ENCODE data around the gene FARS2.

FARS2 gene

GRCh38 chr6:5285081-5285480 is 23.8 kb downstream of the FARS2 start:
- 96 to 97% methylated on average over 5 to 6 of the region's 6 CpGs for WGBS, 2 experiments (ENCODE audit: insufficient coverage in 2 of 2)
- H3K4me3 ChIP-seq (ENCODE audit: extremely low read depth, insufficient read depth, low read length, poor library complexity, severe bottlenecking), result no peak overlapping the region
- no peak overlapping the region for H3K27ac ChIP-seq (ENCODE audit: low read depth, low read length, severe bottlenecking)

GRCh38 chr6:5285526-5285925 is 24.2 kb downstream of the FARS2 start:
- Histone ChIP-seq H3K4me3 (ENCODE audit: extremely low read depth, insufficient read depth, low read length, poor library complexity, severe bottlenecking) (no peak overlapping the region), H3K4me1 (ENCODE audit: control insufficient read depth, insufficient read depth, low read length, poor library complexity, severe bottlenecking) (no peaks in the 10 kb centered on the region), H3K27ac (ENCODE audit: low read depth, low read length, severe bottlenecking) (no peak overlapping the region), H3K36me3 (ENCODE audit: control insufficient read depth, insufficient read depth, low read length) (no peaks in the 10 kb centered on the region), H3K9me3 (ENCODE audit: control insufficient read depth, low read length) (no peaks in the 10 kb centered on the region)
- 96 to 100% methylated on average over 3 of the region's 5 CpGs for WGBS, 2 experiments (ENCODE audit: insufficient coverage in 2 of 2)

More at GRCh38 chr6:5285081-5285480, 23.8 kb downstream of the FARS2 start:
- H3K4me1 ChIP-seq (ENCODE audit: control insufficient read depth, insufficient read depth, low read length, poor library complexity, severe bottlenecking), result no peaks in the 10 kb centered on the region
- no peaks in the 10 kb centered on the region for H3K9me3 ChIP-seq (ENCODE audit: control insufficient read depth, low read length)
- no peaks in the 10 kb centered on the region for H3K36me3 ChIP-seq (ENCODE audit: control insufficient read depth, insufficient read depth, low read length)

GRCh38 chr6:5286780-5287179 is 25.5 kb downstream of the FARS2 start:
- Histone ChIP-seq H3K4me1 (ENCODE audit: control insufficient read depth, insufficient read depth, low read length, poor library complexity, severe bottlenecking) (no peaks in the 10 kb centered on the region), H3K27ac (ENCODE audit: low read depth, low read length, severe bottlenecking) (no peak overlapping the region), H3K4me3 (ENCODE audit: extremely low read depth, insufficient read depth, low read length, poor library complexity, severe bottlenecking) (no peak overlapping the region), H3K36me3 (ENCODE audit: control insufficient read depth, insufficient read depth, low read length) (no peaks in the 10 kb centered on the region), H3K9me3 (ENCODE audit: control insufficient read depth, low read length) (no peaks in the 10 kb centered on the region)
- WGBS, 2 experiments (ENCODE audit: insufficient coverage in 2 of 2), result 89% methylated on average over 6 to 7 of the region's 7 CpGs

GRCh38 chr6:5287205-5287965 is 26.1 kb downstream of the FARS2 start:
- WGBS, 2 experiments (ENCODE audit: insufficient coverage in 2 of 2), result 89 to 94% methylated on average over 9 to 10 of the region's 12 CpGs
- Histone ChIP-seq H3K9me3 (ENCODE audit: control insufficient read depth, low read length) (no peaks in the 10 kb centered on the region), H3K4me3 (ENCODE audit: extremely low read depth, insufficient read depth, low read length, poor library complexity, severe bottlenecking) (no peak overlapping the region), H3K36me3 (ENCODE audit: control insufficient read depth, insufficient read depth, low read length) (no peaks in the 10 kb centered on the region), H3K4me1 (ENCODE audit: control insufficient read depth, insufficient read depth, low read length, poor library complexity, severe bottlenecking) (no peaks in the 10 kb centered on the region), H3K27ac (ENCODE audit: low read depth, low read length, severe bottlenecking) (no peak overlapping the region)

- Histone ChIP-seq H3K9me3 (ENCODE audit: control insufficient read depth, low read length) (no peaks in the 10 kb centered on the region), H3K36me3 (ENCODE audit: control insufficient read depth, insufficient read depth, low read length) (no peaks in the 10 kb centered on the region), H3K4me3 (ENCODE audit: extremely low read depth, insufficient read depth, low read length, poor library complexity, severe bottlenecking) (no peak overlapping the region), H3K27ac (ENCODE audit: low read depth, low read length, severe bottlenecking) (no peak overlapping the region), H3K4me1 (ENCODE audit: control insufficient read depth, insufficient read depth, low read length, poor library complexity, severe bottlenecking) (no peaks in the 10 kb centered on the region)
- WGBS, 2 experiments (ENCODE audit: insufficient coverage in 2 of 2), result 91 to 96% methylated on average over 2 of the region's 2 CpGs
Observed at GRCh38 chr6:5287966-5288297, 26.6 kb downstream of the FARS2 start.

- no peaks in the 10 kb centered on the region for H3K9me3 ChIP-seq (ENCODE audit: control insufficient read depth, low read length)
- no peak overlapping the region for H3K27ac ChIP-seq (ENCODE audit: low read depth, low read length, severe bottlenecking)
- WGBS, 2 experiments (ENCODE audit: insufficient coverage in 2 of 2), result no CpG with 5 or more reads among the region's 1 CpG
- H3K4me3 ChIP-seq (ENCODE audit: extremely low read depth, insufficient read depth, low read length, poor library complexity, severe bottlenecking), result no peak overlapping the region
- no peaks in the 10 kb centered on the region for H3K4me1 ChIP-seq (ENCODE audit: control insufficient read depth, insufficient read depth, low read length, poor library complexity, severe bottlenecking)
- H3K36me3 ChIP-seq (ENCODE audit: control insufficient read depth, insufficient read depth, low read length), result no peaks in the 10 kb centered on the region
Observed at GRCh38 chr6:5290097-5290496, 28.8 kb downstream of the FARS2 start.

- no peak overlapping the region for H3K4me3 ChIP-seq (ENCODE audit: extremely low read depth, insufficient read depth, low read length, poor library complexity, severe bottlenecking)
- no peaks in the 10 kb centered on the region for H3K4me1 ChIP-seq (ENCODE audit: control insufficient read depth, insufficient read depth, low read length, poor library complexity, severe bottlenecking)
- H3K36me3 ChIP-seq (ENCODE audit: control insufficient read depth, insufficient read depth, low read length), result no peaks in the 10 kb centered on the region
- H3K27ac ChIP-seq (ENCODE audit: low read depth, low read length, severe bottlenecking), result no peak overlapping the region
- no peaks in the 10 kb centered on the region for H3K9me3 ChIP-seq (ENCODE audit: control insufficient read depth, low read length)
Observed at GRCh38 chr6:5290500-5290899, 29.2 kb downstream of the FARS2 start.

- no peak overlapping the region for H3K27ac ChIP-seq (ENCODE audit: low read depth, low read length, severe bottlenecking)
- no peaks in the 10 kb centered on the region for H3K9me3 ChIP-seq (ENCODE audit: control insufficient read depth, low read length)
- 67 to 80% methylated on average over 1 of the region's 1 CpG for WGBS, 2 experiments (ENCODE audit: insufficient coverage in 2 of 2)
- no peaks in the 10 kb centered on the region for H3K36me3 ChIP-seq (ENCODE audit: control insufficient read depth, insufficient read depth, low read length)
- no peak overlapping the region for H3K4me3 ChIP-seq (ENCODE audit: extremely low read depth, insufficient read depth, low read length, poor library complexity, severe bottlenecking)
- H3K4me1 ChIP-seq (ENCODE audit: control insufficient read depth, insufficient read depth, low read length, poor library complexity, severe bottlenecking), result no peaks in the 10 kb centered on the region
Observed at GRCh38 chr6:5292154-5292553, 30.8 kb downstream of the FARS2 start.

- Histone ChIP-seq H3K27ac (ENCODE audit: low read depth, low read length, severe bottlenecking) (no peak overlapping the region), H3K4me3 (ENCODE audit: extremely low read depth, insufficient read depth, low read length, poor library complexity, severe bottlenecking) (no peak overlapping the region), H3K36me3 (ENCODE audit: control insufficient read depth, insufficient read depth, low read length) (no peaks in the 10 kb centered on the region), H3K9me3 (ENCODE audit: control insufficient read depth, low read length) (no peaks in the 10 kb centered on the region), H3K4me1 (ENCODE audit: control insufficient read depth, insufficient read depth, low read length, poor library complexity, severe bottlenecking) (no peaks in the 10 kb centered on the region)
- WGBS, 2 experiments (ENCODE audit: insufficient coverage in 2 of 2), result 100% methylated on average over 1 of the region's 2 CpGs; no CpG with 5 or more reads in 1 of the 2 experiments
Observed at GRCh38 chr6:5293692-5294091, 32.4 kb downstream of the FARS2 start.

GRCh38 chr6:5294392-5295211 is 33.3 kb downstream of the FARS2 start:
- H3K27ac ChIP-seq (ENCODE audit: low read depth, low read length, severe bottlenecking), result no peak overlapping the region
- no peak overlapping the region for H3K4me3 ChIP-seq (ENCODE audit: extremely low read depth, insufficient read depth, low read length, poor library complexity, severe bottlenecking)
- H3K4me1 ChIP-seq (ENCODE audit: control insufficient read depth, insufficient read depth, low read length, poor library complexity, severe bottlenecking), result no peaks in the 10 kb centered on the region
- H3K9me3 ChIP-seq (ENCODE audit: control insufficient read depth, low read length), result no peaks in the 10 kb centered on the region
- WGBS, 2 experiments (ENCODE audit: insufficient coverage in 2 of 2), result 90 to 100% methylated on average over 4 to 5 of the region's 11 CpGs
- no peaks in the 10 kb centered on the region for H3K36me3 ChIP-seq (ENCODE audit: control insufficient read depth, insufficient read depth, low read length)

- Histone ChIP-seq H3K9me3 (ENCODE audit: control insufficient read depth, low read length) (no peaks in the 10 kb centered on the region), H3K4me3 (ENCODE audit: extremely low read depth, insufficient read depth, low read length, poor library complexity, severe bottlenecking) (no peak overlapping the region), H3K27ac (ENCODE audit: low read depth, low read length, severe bottlenecking) (no peak overlapping the region), H3K36me3 (ENCODE audit: control insufficient read depth, insufficient read depth, low read length) (no peaks in the 10 kb centered on the region), H3K4me1 (ENCODE audit: control insufficient read depth, insufficient read depth, low read length, poor library complexity, severe bottlenecking) (no peaks in the 10 kb centered on the region)
- whole genome bisulfite sequencing, 2 experiments (ENCODE audit: insufficient coverage in 2 of 2), result 91 to 92% methylated on average over 4 to 5 of the region's 7 CpGs
Observed at GRCh38 chr6:5295623-5296022, 34.3 kb downstream of the FARS2 start.

Measured in mesodermal cell (in vitro differentiated cells).